Fibroblast of villous mesenchyme (primary cell): ENCODE data around the gene CD34. TPM values are rescaled to one million over a fixed set of nuclear protein-coding genes. Genes with fewer than 3 reads are reported as not detected.

Experiments used
- DNase-seq: peaks from one replicate; pipeline ENCODE4 v3.0.0-alpha.2; 2010; ENCODE audit warnings: low read depth
- H3K4me3 ChIP-seq: 2 replicates; pipeline ENCODE4 v1.5.1; 2011; ENCODE audit warnings: low read depth, mild to moderate bottlenecking, low read length
- total RNA-seq: library from RNA; depleted of rRNA; stranded (reverse); fragments of >200 nt; gene quantifications from 2 replicates; pipeline ENCODE4 v1.2.3, GENCODE V29; 2012
- TF ChIP-seq, protein P1 (sequence below): IDR thresholded peaks from 2 replicates; pipeline ENCODE4 v1.5.1; 2012; ENCODE audit warnings: low read depth, mild to moderate bottlenecking, low read length; ENCODE audit not compliant: insufficient read depth

CD34 gene
- total RNA-seq, 1 donor: 0.43 TPM

DNA sequence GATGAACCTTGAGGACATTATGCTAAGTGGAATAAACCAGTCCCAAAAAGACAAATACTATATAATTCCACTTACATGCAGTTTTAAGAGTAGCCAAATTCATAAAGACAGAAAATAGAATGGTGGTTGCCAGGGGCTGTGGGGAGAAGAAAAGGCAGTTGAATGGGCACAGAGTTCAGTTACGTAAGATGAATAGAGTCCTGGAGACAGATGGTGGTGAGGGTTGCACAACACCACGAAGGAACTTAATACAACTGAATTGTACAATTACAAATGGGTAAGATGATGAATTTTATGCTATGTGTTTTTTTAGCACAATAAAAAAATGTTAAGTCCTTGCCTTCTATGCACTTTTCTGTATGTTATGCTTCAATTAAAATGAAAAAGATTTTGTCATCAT lies 66.6 kb downstream of the CD34 start:
- TF ChIP-seq, protein P1, sequence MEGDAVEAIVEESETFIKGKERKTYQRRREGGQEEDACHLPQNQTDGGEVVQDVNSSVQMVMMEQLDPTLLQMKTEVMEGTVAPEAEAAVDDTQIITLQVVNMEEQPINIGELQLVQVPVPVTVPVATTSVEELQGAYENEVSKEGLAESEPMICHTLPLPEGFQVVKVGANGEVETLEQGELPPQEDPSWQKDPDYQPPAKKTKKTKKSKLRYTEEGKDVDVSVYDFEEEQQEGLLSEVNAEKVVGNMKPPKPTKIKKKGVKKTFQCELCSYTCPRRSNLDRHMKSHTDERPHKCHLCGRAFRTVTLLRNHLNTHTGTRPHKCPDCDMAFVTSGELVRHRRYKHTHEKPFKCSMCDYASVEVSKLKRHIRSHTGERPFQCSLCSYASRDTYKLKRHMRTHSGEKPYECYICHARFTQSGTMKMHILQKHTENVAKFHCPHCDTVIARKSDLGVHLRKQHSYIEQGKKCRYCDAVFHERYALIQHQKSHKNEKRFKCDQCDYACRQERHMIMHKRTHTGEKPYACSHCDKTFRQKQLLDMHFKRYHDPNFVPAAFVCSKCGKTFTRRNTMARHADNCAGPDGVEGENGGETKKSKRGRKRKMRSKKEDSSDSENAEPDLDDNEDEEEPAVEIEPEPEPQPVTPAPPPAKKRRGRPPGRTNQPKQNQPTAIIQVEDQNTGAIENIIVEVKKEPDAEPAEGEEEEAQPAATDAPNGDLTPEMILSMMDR: no peak
- no peak overlapping the region for H3K4me3 ChIP-seq
- DNase-seq: peak; percentile 56

DNA sequence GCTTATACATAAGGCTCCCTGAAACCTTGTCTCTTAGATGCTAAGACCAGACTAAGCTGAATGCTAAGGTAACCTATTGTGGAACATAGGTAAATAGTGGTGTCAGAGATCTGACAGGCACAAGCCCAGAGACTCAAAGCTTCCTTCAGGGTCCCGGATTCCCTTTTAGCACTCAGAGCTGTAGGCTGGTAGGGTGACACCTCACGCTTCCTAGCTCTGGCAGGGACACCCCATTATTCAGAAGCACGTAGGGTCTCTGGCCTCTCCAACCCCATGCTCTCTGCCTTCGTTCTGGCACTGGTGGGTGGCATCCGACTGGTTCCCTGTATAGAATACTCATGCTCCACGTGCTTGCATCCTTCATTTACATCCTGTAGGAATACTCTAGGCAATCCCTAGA lies 68.4 kb downstream of the CD34 start:
- TF ChIP-seq, protein P1: no peak
- H3K4me3 ChIP-seq: no peak overlapping the region
- DNase-seq: no peak

DNA sequence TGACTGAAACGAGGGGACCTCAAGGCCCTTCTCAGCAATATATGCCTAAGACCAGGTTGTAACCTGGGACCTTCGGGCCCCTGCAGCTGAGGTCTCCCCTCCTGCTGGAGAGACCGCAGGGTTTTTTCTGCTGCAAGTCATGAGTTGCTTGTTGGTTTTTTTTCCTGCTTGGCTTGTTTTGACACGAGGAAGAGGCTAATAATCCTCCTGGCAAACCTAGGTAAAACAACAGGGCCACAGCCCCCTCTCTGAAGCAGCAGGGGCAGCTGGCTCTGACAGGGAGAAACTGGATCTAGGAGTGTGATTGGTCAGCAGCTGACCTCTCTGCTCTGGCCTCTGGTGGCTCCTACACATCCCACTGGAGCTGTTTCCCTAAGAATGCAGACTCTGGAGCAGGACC lies 69.0 kb downstream of the CD34 start:
- DNase-seq: peak; percentile 51
- TF ChIP-seq, protein P1: no peak
- no peak overlapping the region for H3K4me3 ChIP-seq

DNA sequence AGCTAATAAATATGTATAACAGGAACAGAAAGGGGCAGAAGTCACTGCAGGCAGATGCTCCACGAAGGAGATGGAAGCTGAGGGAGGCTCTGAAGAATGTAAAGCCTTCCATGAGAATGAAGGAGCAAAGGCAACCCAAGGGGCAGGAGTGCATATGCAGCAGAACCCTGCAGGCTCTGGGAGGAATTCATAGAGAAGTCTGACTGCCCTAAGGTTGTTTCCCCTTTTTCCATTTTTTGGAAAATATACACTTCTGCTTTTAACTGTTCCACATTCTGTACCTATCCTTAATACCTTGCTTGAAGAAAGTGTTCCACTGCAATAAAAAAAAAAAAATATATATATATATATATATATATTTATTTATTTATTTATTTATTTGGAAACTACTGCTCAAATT lies 69.6 kb downstream of the CD34 start:
- no peak for DNase-seq
- H3K4me3 ChIP-seq: no peak overlapping the region
- TF ChIP-seq, protein P1: no peak

DNA sequence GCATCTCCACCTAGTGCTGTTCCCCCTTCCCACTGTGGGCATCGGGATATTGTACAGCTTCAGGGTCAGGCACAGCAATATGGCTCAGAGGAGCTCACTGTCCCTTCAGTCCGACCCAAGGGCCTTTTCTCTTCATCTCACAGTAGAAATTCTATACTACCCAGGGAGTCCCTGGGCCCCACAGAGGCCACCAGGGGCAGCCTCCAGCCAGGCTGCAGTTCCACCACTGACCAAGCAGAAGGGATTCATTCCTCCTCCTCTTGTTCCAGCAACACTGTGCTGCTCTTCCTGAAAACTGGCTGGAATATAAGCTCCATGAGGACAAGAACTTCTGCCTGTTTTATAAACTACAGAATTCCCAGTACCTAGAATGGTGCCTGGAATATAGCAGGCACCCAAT lies 70.5 kb downstream of the CD34 start:
- TF ChIP-seq, protein P1: no peak
- no peak for DNase-seq
- H3K4me3 ChIP-seq: no peak overlapping the region

DNA sequence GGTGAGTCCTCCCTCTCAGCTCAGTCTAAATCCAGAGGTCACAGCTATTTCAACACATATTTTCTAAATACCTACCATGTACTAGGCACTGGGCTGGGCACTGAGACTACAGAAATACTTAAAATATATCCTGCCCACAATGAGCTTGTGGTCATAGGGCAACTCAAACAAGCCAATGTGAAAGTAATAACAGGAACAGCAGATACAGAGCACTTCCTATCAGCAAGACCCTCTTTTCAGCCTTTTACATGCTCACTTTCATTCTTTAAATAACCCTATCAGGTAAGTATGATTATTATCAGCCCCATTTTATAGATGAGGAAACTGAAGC lies 71.9 kb downstream of the CD34 start:
- H3K4me3 ChIP-seq: no peak overlapping the region
- no peak for DNase-seq
- TF ChIP-seq, protein P1: no peak
